ENCODE data around the gene LEMD1.
"Not testable (repeated sequence)": the region's sequence is repeated elsewhere in the genome, so short reads cannot be mapped to it uniquely, and the experiment has no call there.

Gene LEMD1

DNA sequence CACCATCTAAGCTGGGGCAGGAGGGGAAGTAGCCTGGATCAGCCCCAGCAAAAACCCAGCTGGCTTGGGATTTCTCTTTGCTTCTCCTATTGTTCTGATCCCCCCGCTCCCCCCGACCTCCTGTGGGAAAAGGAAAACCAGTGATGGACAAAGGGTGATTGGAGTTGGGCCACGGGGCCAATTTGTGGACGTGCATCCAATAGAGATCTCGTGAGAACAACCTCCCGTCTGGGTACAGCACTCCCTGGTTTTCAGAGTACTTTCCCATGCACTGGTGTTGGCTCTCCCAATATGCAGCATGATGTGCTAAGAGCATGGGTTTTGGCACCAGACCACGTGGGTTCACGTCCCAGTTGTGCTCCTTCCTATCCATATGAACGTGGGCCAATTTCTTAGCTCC is 25.0 kb upstream of the LEMD1 start:
- DNase-seq (ENCODE audit: low read depth), result no peak

DNA sequence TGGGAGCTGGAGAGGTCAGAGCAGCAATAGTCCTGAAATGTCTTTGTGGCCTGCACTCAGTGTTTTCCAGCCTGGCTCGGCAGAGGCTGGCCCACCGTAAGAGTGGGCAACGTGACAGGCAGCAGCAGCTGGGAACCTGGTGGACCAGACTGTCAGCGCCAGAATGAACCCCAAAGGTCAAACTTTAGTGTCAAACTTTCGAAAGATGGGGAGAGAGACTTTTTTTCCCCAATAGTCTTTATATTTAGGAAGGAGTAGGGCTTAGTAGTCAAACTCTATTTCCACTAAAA is 23.7 kb upstream of the LEMD1 start:
- no peak for DNase-seq (ENCODE audit: low read depth)

DNA sequence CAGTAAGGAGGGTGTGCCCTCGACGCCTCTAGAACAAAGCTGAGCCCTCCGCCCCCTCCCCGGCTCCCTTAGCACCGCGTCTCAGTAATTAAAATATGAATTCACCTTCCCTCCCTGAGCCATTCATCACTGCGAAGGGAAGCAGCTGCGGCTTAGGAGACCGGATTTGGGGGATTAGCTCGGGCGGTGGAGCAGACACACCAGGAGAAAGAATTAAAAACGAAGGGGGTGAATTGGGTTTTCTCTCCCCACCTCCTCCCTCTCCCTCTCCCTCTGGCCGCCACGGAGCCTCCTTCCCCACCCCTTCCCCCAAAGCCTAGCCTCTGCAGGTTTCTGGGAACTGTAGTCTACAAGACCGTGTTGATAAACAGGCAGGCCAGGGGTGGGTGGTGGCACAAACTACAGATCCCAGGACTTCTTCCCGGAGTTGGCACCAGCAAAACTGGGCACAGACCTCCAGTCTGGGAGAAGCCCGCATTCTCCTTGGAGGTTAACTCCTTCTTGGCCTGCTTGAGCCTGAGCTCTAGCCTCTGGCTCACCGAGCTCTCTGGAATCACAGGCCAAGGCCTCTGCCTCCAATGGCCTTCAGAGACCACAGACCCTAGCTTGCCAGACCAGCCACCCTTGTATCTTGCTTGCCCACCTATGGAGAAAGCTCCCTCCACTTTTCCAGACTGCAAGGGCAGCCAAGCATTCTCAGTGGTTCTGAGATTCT is 23.2 kb upstream of the LEMD1 start:
- no peak for DNase-seq (ENCODE audit: low read depth)

DNA sequence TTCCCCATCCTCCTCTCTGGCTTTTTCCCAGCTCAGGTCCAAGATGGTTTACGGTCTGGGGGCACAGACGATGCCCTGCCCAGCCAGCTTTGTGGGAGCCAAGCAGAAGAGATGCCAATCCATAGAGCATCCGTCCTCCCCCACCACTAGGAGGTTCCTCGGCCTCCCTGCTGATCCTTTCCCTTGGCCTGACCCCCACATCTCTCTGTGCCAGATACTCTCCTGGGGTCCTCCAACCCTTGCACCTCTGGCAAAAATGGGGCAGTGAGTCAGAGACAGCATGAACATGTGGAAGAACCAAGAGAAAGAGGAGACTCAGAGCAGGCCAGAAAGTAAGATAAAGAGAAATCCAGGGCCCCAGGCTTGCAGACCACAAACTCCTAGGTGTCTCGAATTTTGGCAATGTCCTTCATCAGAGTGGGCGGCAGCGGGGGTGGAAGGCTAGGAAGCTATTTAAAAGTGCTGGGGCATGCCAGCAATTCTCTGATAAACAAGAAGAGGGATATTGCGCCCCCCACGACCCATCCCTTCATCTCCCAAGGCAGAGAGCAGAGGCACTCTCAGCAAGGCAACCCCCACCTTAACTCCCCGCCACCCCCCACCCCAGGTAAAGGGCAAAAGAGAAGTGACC is 22.6 kb upstream of the LEMD1 start:
- DNase-seq (ENCODE audit: low read depth), result no peak

DNA sequence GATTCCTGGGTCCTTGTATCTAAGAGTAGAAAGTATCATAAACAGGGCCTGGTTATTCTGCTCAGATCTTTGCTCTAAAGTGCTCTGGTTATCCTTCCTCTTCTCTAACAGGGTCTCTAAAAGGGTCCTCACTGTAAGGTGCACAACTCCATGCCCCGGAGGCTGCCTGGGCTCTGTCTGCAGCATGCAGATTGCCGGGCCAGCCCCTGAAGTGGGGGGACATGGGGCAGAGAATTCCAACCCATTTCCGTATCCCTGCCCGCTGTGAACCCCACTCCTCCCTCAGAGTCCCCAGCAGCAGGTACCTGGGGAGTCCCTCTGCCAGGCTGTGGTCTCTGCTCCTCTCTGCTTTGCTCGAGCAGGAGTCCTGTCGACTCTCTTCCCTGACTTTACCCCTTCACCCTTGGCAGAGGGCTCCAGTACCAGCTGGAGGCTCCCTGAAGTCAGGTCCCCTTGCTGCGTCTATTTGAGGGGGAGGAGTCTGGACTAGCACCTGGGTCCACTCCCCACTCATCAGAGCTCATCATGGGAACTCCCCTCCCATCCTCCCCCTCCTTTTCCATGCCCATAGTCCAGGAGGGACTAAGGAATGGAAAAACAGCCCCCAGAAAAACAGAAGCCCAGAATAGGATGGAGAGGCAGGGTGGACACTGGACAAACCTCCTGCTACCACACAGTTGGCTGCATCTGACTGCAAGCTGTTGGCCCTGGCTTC is 21.9 kb upstream of the LEMD1 start:
- no peak for DNase-seq (ENCODE audit: low read depth)

DNA sequence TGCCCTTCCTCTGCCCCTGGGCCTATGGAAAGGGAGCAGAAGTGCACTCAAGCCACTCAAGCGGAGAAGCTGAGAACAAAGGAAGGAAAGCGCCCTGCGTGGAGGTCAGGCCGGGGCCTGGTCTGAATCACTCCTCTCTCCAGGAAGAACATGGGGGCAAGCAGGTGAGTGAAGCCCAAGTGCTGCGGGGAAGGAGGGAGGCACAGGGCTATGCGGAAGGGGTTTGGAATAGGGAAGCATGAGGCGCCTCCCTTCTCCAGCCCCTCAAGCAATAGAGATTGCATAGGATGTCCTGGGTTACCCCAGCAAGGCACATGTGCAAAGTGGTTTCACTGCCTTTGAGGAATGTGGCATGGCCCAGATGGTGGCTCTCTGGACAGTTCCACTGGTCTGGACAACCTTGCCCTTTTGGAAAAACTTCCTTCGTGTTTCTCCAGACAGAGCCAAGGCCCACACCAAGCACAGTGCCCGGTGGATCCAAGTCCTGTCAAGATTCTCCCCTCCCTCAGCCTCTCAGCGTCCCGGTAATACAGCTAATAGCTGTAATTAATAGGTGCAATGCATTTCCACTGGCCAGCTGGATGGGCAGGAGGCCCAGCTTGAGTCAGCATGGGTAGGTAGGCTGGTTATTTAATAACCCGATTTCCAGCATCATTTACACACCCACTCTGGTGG is 20.3 kb upstream of the LEMD1 start:
- no peak for DNase-seq (ENCODE audit: low read depth)

DNA sequence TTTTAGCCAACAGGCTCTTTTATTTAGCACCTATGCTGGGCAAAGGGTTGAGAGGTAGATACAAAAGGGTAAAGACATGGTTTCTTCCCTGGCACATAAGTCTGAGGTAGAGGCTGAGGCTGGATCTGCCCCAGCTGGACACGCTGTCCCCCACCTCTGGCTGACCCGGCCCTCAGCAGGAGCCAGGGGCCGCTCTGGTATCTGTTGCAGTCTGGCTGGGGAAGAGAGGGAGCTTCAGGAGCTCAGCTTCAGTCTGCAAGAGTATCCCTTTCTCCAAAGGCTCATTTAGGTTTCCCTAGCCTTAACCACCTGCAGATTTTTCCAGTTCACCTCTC is 19.8 kb upstream of the LEMD1 start:
- no peak for DNase-seq (ENCODE audit: low read depth)

DNA sequence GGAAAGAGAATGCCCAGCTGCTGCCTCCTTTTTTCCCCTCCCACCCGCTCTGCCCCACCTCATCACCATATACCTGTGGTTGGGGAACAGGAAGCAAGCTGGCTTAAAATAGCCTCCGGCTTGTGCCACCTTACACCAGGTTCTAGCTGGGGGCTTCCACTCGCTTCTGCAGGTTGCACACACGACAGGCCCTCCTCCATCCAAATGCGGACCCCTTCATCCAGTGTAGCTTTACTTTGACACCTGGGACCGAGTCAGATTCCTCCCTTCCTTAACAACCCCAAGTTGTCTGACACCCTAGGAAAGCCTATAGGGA is 19.4 kb upstream of the LEMD1 start:
- DNase-seq (ENCODE audit: low read depth), result no peak

DNA sequence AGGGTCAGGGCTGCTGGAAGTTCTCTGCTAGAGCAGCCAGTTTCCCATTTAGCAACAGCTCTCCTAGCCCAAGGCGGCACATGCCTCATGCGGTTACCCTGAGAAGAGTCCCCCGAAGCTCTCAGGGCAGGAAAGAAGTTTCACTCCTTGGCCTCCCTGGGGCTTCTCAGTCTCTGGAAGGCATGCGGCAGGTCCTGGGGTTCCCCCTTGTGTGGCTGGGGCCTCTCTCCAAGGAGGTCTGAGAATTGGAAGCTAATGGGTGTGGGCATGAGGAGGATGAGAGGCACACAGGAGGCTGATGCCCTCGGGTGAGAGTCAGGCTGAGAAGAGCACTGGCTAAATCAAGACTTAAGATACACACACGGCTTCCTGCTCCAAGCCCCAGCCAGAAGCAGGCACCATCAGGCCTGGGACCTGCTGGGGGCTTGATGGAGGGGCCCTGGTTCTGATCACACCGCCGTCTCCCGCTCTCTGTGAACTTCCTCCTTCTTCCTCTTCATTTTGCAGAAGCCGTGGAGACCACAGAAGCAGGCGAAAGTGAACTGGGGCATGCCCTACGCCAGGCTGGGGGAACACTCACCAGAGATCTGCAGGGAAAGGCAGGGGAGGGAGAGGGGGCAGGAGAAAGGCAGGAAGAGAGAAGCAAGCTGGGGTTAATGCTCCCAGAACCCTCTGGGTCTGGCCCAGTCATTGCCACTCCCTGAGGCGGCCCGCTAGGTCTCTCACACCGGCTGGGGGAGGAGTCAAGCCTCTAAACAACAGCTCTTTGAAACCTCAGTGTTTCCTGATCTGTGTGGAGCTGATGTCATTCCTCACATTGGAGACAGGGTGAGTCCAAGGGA is 18.8 kb upstream of the LEMD1 start:
- peak; percentile 52 for DNase-seq (ENCODE audit: low read depth)

DNA sequence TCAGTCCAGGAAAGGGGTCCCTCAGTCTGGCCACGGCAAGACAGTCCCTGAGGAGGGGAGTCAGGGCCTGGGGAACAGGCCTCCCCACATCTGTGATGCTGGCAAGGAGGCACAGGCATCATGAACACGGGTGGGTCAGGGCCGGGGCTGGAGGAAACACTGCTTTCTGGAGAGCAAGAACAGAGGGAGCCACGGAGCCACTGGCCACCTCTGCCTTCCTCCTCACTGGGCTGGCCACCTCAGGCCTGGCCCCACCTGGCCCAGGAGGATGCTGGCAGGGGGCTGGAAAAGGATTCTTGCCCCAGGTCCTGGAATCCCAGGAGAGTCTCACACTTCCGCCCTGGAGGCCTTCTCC is 18.2 kb upstream of the LEMD1 start:
- no peak for DNase-seq (ENCODE audit: low read depth)

DNA sequence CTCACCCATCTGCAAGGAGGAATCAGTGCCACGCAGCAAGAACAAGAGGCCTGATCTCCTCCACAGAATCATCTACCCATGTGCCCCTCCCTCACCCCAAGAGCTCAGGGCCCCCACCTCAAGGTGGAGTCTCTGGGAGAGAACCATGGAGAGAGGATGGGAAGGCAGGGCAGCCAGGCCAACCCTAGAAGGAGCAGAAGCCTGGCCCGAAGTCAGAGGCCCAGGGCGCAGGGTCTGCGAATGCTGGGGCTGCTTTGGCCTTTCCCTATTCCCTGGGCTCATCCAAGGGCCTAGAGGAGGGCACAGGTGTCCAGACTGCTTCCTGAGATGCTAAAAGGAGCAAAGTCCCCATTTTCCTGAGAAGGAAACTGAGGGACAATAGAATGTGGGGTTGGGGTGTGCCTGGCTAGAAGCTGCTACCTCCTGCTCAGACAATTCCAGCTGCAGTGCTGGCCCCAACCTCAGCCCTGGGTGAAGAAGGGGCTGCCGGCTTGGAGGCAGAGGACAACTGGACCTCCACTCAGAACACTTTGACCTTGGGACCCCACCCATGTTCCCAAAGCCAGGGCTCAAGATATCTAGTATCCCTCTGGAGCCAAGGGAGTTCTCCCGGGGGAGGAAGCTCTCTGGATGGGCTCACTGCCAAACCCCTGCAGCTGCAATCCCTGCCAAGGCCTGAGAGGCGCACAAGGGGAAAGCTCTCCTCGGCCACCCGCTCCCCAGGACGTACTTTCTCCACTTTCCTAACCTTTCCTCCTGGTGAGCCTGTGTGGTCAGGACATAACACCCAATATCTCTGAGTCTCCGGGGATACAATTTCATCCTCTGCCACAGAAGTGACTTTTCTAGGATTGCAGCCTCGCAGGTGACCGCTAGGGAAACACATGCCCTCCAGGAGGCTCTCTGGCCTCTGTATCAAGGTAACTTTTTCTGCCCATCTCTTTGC is 16.6 kb upstream of the LEMD1 start:
- DNase-seq (ENCODE audit: low read depth), result no peak

DNA sequence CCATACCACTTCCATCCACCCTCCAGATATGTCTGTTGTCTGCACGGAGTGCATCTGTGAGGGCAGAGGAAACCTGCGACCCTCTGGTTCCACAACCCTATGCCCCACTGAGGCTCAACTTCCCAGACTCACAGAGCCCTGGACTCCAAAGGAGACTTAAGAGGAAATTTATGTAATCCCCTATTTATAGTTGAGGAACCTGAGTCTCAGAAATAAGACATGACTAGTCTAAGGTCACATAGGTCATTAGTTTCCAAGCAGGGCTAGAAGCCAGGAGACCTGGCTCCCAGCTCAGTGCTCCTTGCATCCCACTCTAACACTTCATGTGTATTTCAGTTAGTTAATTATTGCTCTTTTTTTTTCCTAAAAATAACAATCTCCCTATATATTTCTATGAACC is 15.7 kb upstream of the LEMD1 start:
- DNase-seq (ENCODE audit: low read depth), result no peak

DNA sequence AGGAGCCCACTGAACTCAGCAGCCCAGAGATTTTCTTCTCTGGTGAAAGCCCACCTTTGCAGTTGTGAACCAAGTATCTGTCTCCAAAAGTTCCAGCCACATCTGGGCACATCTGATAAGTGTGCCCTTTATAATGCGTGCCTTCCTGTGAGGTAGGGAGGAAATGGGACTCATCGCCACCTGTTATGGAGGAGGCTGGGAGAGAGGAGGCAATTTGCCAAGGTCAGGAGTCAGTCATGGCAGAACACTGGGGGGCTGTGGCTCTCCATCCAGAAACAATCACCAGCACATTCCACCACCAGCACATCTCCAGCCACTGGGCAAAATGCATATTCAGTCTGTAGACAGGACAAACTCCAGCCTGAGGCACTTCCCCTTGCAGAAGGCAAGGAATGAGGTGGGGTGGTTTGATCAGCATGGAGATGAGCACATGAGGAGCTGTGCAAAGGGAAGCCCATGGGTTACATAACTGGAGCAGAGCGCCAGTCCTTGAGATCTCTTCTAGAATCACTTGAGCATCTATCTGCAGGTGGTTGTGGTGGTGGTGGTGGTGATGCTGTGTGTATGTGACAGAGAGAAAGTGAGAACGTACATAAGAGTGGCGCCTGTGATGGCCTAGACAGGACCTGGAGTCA is 15.0 kb upstream of the LEMD1 start:
- no peak for DNase-seq (ENCODE audit: low read depth)

DNA sequence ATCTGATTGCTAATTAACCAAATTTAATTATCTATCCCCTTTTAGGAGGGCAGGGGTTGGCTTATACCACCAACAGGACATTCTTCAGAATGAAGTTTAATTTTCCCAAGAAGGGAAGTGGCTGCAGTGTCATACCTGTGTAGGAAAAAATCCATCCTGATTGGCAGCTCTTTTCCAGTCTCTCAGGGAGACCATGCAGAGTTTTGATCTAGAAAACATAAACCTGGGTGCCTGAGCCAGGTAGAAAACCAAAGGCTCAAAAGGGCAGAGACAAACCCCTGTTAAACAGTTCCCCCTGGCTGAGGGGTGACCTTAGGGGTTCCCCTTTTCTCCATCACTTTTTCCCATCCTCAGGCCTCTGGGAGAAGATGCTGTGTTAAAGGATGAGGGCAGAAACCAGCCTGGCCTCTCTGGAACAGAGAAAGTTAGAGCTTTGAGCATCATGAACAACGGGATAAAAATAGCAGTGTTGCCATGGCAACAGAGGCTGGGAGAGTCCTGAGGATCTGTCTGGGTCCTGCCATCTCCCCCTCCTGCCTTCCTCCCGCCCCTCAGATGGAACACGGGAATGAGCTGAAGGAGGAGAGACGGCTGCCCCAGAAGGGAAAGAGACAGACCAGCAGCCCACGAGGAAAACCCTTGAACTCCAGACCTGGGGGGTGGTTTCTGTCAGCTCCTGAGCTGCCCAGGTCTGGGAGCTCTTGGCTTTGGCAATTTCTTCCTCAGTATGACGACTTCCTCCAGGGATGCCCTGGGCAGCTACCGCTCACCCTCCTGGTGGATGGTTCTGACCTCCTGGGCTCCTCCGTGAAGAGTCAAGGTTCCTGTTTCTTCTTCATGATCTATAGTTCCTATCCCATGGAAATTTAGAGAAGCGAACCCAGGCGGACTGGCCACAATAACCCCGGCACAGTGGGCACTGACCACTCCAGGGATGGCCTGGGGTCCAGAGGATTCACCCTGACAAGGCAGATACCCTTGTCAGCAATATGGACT is 14.0 kb upstream of the LEMD1 start:
- no peak for DNase-seq (ENCODE audit: low read depth)

DNA sequence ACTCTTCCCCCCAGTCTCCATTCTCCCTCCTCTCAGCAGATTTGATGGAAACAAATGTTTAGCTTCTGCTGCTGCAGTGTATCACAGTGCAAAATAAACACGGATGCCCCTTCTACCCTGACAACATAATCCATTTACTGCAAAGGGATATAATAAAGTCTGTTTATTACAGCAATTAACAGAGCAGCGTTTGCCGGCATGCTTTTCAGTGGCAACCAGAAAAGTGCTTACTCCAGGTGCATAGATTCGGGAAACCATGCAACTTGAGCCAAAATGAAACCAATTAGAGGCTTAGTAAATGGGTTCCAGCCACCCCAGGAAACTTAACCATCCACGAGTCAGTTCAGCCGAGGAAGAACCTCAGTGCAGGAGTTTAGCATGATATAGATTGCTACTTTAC is 12.9 kb upstream of the LEMD1 start:
- no peak for DNase-seq (ENCODE audit: low read depth)

DNA sequence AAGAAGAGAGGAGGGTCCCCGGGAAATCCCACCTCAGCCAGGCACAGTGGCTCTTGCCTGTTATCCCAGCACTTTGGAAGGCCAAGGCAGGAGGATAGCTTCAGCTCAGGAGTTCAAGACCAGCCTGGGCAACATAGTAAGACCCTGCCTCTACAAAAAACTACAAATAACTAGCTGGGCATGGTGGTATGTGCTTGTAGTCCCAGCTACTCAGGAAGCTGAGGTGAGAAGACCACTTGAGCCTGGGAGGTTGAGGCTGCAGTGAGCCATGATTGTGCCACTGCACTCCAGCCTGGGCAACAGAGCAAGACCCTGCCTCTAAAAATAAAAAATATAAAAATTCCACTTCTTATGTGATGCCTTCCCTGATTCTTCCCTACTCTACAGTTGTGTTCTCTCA is 10.8 kb upstream of the LEMD1 start:
- DNase-seq (ENCODE audit: low read depth), result not testable (repeated sequence)

DNA sequence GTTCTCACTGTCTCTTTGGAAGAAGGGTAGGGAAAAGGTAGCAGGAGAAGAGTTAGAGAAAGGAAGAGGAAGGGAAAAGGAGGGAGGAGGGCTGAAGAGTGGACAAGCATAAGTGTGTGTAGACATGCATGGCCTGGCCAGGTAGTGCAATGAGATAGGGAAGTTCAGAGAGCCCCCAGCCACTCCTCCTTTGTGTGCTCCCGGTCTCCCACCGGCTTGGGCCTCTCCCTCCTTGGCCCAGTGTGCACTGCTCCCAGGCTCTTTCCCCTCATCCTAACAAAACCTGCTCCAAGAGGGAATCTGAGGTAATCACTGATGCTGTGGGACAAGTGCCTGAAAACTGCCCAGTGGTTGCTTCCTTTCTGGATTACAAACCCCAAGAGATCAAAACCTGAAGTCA is 10.3 kb upstream of the LEMD1 start:
- no peak for DNase-seq (ENCODE audit: low read depth)

DNA sequence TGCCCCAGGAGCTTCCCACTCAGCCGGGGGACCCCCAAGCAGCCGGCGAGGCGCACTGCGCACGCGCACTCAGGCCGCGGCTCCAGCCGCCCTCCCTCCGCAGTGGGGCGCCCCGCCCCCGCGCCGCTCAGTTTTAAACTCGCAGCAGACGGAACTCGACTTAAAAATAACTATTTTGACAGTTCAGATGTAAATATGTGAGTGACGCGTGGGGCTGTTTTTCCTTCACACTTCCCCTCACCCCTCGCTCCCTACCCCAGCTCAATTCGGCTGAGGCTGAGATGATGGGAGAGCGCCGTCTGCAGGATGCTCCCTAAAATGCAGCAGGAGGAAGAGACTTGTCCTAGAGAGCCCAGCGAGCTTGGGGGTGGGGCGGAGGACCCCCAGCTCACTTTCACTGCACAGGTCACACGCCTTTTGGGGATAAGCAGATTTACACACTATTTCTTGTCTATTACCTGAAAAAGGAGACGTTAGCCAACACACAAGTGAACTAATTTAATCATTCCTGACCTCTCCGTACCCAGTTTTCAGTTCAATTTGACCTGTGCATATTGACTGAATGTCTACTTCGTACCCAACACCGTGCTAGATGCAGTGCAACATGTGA is 8.9 kb upstream of the LEMD1 start:
- DNase-seq (ENCODE audit: low read depth), result peak; percentile 34

Data from activated T-cell treated with anti-CD3 and anti-CD28 coated beads for 1 hour (primary cell).